ENCODE measurements around the gene INVS. TPM values are rescaled to one million over a fixed set of nuclear protein-coding genes. Genes with fewer than 3 reads are reported as not detected.
"Not testable (repeated sequence)": the region's sequence is repeated elsewhere in the genome, so short reads cannot be mapped to it uniquely, and the experiment has no call there.

The INVS gene
- total RNA-seq, 1 experiment from 2014 or later, result 18.6 TPM

DNA sequence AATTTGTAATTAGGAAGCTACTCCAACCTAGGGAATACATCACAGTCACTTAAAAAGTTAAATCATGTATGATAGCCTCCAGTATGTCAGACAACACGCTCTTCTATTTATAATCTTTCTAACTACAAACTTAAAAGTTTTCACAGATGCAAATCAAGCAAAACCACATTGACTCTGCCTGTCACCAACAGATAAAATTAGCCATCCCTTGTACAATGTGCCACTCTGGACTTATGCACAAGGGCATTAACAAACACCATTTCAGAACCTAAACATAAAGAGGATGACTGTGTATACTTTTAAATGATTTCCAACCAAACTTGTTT, 15.0 kb upstream of the INVS start:
- DNase-seq (ENCODE audit: low read depth), result no peak

DNA sequence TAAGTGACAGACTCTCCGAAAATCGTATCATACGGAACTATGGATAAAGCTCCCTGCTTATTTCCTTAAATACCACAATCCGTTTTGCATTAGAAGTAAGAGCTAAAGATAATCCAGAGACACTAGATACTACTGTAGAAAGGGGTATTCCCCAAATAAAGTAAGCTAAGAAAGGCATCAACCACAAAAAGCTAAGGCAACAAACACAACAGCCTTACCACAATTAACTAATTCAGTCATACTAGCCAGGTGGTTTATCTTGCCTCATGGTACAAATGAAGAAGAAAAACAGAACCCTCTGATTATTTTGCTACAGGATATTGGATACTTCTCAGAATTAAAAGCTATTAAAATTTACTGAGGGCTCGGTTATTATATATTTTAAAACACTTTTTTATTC, 14.3 kb upstream of the INVS start:
- DNase-seq (ENCODE audit: low read depth), result no peak

DNA sequence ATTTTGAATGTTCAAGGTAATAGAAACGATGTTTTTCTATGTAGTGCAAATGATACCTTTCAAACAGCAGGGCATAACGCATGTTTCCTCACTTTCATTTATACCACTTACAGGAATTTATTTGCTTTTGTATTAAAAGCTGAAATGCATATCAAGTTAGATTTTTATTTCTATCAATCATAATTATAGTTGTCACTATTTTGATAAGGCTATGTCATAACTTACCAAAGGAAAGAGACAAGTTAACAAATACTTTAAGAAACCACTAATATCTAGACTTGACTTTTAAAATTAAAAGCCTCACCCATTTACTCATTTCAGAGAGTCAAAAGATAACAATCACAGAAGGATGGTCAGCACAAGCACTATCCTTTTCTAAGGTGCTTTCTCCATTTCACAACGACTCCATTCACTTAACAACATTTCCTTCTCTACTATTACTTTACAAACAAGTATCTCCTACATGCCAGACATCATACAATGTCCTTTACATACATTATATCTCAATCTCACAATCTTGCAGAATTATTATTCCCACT, 12.9 kb upstream of the INVS start:
- no peak for DNase-seq (ENCODE audit: low read depth)

DNA sequence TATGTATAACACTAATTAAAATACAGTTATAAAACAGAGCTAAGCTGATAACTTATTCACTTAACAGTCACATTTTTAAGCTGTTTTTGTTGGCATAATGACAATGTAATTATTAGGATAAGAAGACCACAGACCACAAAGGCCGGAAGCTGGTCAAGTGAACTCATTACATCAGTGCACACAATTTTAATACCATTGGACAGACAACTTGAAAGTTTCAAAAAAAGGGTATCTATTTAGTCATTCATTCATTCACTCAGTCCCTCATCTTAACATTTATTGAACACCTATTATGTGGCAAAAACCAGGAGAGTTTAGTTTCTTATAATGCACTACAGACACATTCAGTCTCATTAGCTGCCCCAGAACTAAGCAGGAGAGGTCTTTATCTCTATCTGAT, 11.8 kb upstream of the INVS start:
- DNase-seq (ENCODE audit: low read depth), result peak; percentile 80

DNA sequence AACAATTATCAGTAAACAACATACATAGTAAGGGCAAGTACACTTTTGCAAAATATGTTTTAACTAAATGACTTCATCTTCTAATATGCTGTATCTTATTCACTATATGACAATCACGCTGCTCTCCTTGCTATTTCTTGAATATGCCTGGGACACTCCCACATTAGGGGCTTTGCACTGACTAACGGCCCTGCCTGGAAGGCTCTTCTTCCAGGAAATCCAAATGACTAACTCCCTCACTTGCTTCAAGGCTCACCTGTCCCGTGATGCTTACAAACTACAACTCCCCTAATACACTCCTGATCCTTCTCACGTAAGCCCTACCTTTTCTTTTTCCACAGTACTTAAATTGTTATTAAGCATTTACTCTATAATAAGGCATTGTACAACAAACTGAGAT, 10.8 kb upstream of the INVS start:
- peak; percentile 21 for DNase-seq (ENCODE audit: low read depth)

DNA sequence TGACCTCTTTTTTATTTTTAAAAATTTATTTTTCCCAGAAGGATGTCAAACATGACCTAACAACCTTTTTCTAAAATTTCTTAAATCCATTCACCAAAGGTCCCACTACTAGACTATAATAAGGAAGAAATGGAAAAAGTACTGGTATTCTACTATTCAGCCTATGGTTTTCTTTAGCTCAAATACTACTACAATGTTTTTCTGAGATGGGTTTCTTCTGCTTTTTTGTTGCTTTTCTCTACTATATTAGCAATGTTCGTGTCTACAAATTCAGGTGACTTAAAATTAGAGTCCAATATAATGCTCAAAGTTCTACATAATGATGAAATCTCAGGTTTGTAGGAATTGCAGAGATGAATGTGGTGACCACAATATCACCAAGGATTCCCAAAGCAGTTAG, 8.2 kb upstream of the INVS start:
- DNase-seq (ENCODE audit: low read depth), result no peak

DNA sequence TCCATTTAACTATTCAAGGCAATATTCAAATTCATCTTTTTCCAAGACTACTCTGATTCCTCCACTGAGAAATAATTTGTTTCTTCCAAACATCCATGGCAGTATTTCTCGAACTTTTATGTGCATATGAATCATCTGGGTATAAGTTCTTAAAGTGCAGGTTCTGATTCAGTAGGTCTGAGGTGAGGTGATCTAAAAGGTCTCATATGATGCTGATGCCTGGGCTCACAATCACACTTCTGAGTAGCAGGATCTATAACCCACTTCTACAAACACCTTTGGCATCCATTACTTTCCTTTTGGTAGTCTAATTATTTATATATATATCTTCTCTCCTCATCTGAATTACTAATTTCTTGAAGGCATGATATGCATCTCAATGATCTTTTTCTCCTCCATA, 7.4 kb upstream of the INVS start:
- DNase-seq (ENCODE audit: low read depth), result no peak

DNA sequence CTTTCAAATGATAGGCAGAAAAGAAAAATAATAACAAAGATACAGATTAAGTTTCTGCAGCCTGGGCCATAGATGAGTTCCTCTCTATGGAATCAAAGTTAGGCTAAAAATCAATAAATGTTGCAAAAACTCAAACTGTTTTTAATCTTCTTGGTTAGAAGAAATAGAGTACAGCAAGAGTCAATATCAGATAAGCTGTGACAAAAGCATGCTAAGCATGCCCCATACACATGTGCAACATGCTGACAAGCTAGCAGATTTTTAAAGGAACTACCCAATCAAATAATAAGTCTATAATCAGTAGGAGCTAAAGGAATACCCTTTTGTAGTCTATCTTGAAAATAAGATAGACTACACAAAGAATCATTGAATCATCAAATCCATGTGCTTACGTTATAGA, 7.0 kb upstream of the INVS start:
- no peak for DNase-seq (ENCODE audit: low read depth)

DNA sequence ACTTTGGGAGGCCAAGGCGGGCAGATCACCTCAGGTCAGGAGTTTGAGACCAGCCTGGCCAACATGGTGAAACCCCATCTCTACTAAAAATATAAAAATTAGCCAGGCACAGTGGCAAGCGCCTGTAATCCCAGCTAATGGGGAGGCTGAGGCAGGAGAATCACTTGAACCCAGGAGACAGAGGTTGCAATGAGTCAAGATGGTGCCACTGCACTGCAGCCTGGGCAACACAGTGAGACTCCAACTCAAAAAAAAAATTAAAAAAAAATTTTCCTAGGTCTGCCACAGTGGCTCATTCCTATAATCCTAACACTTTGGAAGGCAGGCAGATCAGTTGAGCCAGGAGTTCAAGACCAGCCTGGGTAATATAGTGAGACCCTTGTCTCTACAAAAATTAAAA, 4.6 kb upstream of the INVS start:
- DNase-seq (ENCODE audit: low read depth), result not testable (repeated sequence)

DNA sequence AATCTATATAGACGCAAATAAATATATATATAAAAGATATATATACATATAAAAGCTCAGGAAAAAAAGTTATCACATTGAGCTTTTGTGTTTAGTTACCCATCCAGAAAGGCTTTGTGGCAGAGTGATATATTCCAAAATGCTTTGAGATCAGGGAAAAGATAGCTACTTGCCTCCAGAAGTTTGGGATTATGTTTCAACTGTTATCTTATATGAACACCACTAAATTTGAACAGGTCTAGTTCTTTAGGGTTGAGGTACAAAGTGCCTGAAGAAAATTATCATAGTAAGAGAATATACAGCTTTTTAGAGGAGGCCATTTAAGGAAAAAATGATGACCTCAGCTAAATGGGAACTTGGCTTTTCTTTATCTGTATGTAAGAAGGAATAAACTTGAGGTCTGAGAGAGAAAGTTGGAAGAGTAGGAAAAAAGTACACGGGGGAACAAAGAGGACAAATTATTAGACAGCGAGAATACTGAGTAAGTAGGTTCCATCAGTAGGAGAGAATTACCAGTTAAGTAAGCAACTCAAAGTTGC, 2.6 kb upstream of the INVS start:
- DNase-seq (ENCODE audit: low read depth), result no peak

DNA sequence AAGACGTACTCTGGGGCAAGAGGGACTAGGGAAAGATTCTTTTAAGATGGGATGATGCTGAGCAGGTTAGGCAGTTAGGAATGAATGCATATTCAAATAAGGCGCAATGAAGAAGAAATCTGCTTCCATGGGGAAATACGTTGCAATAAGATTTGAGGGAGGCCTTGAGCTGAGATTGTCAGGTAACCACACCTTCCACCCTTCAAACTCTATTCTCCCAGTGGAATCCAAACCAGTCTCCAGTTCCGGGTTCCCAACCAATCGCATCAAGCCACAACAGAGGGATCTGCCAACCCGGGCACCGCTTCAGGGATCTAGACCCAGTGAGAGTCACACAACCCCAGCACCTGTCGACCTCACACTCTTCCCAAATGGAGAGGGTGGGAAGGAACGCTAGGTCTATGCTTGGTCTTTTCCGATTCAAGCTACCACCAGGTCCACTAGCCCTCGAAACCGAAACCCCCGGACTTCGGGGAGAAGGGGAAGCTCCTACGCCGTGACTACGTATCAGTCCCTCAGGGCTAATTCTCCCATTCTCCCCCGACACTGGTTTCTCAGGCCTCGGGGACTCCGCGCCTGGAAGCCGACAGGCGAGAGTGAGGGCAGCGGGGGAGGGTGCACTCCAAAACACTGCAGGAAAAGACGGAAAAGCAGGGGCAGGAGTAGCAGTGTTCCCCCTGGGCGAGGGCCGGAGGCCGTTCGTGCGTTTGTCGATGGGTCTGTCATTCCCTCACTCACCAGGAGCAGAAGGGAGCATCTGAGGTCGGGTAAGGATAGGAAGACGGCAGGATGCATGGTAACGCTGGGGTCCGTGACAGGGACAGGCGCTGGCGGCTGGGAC, 777 bp upstream of the INVS start:
- DNase-seq (ENCODE audit: low read depth), result peak; percentile 76

DNA sequence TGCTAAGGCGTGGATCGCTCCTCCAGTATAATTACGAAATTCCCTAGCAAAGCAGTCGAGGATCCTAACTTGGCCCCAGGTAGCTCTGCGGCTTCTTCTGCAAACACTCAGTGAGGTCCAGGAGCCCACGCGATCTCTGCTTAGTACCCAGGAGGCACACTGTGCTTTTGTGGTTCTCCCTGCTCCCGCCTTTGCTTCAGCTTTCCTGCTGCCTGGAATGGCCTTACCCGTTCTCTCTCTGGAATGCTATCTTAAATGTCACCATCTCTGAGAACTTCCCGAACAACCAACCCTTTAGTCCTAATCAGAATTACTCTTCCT, 639 bp downstream of the INVS start:
- DNase-seq (ENCODE audit: low read depth), result peak; percentile 56

DNA sequence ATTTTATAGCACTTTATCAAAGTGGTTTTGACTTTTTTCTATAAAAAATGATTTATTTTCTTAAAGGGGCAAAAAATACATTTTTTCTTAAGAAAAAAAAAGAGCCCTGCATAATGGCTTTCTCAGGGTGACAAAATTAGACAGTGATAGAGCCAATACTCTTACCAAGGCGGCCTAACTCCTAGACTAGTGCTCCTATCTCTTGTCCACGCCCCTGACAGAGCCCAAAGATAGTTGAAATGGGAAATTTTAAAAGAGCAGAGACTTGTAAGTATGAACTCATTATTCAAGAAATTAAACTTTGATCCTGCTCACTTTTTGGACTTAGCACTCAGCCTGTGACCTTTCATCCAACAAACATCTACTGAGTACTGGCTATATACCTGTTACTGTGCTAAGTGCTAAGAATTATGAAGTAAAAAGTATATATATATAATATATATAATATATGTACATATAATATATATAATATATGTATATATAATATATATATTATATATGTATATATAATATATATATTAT, 1.2 kb downstream of the INVS start:
- DNase-seq (ENCODE audit: low read depth), result no peak

DNA sequence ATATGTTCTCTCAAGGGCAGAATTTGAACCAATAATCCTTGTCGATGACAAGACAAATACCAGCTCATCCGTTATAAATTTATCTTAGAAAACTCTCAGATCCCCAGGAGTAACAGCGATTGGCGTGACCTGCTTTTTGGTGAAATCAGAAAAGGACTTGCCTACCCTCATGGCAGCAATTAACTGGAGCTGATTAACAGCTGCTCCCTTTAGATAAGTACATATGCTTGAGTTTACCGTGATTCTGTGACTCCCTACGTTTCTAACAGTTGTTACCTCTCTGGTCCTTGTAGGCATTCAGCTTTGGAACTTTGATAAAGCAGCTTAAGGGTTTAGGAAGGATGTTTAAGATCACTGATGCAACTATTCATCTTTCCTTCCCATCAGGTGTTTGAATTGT, 2.6 kb downstream of the INVS start:
- DNase-seq (ENCODE audit: low read depth), result no peak

DNA sequence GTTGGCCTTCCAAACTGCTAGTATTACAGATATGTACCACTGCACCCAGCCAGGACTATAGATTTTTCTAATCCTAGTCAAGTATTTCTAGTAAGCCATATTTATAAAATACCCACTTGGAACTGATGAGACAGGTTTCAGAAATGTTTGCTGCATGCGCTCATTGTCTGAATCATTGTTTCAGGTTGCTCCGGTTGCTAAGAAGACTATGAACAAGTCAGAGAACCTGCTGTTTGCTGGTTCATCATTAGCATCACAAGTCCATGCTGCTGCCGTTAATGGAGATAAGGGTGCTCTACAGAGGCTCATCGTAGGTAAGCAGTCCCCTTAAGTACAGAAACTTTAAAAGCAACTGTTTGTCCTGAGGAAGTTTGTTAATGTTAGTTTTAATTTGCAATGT, 5.3 kb downstream of the INVS start:
- peak; percentile 15 for DNase-seq (ENCODE audit: low read depth)

DNA sequence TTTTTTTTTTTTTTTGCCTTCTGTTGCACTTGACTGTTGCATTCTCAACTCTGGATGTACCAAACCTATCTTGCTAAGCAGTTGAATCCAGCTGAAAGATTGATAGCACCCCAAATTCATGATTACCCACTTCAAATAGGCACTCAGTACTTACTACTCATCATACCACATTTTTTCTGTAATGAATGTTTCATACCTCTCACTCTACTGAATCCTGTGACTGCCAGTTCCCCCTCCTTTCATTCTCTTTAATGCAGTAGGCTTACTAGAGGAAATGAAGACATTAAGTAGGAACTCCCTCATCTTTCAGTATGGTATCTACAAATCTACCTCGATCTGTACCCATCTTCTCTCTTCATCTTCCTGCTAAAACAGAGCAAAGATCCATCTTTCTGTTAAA, 6.8 kb downstream of the INVS start:
- DNase-seq (ENCODE audit: low read depth), result no peak

DNA sequence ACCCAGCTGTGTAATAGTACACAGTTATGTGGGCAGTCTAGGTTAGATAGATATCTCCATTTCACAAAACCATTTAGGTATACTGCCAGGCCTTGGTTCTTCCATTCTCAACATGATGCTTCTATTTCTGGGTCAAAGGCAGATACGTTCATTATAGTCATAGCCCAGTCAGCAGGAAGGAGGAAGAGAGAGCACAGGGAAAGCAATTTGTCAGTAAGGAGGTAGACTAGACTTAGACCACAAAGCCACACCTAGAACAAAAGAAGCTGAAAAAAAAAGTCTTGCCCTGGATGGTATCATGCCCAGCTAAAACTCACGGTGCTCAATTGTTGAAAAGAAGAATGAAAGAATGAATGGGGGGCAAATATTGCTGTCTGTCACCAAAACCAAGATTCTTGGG, 7.6 kb downstream of the INVS start:
- no peak for DNase-seq (ENCODE audit: low read depth)

DNA sequence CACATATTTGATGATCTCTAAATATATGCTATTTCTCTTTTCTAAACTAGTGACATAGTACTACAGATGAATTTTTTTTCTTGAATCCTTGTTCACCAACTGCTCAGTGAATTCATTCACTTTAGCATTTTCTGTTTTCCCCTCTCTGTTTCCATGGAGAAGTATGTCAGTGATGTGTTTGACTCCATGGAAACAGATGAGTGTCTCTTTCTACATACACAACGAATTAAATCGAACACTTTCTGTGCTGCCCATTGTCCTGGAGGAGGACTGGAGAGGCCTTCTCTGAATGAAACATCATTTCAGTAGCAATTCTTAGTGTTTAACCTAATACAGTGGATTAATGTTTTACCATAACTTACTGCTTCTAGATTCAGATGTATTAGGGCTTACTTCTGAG, 9.5 kb downstream of the INVS start:
- DNase-seq (ENCODE audit: low read depth), result no peak

DNA sequence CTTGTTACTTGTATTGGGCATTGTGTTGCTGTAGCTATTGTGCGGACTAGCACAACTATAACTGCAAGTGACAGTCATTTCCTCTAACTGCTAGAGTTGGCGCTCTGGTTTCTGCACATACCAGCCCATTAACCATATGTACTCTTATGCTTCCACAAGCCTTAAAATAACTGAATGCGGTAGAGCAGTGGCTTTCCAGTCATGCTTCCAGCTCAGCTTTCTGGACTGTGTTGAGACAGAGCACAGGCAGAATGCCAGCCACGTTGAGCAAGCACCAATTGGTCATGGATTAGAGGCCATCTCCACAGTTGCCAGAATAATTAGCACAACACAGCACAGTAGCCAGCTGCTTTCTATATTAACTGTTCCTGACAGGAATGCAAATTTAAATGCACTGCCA, 12.2 kb downstream of the INVS start:
- DNase-seq (ENCODE audit: low read depth), result peak; percentile 95

DNA sequence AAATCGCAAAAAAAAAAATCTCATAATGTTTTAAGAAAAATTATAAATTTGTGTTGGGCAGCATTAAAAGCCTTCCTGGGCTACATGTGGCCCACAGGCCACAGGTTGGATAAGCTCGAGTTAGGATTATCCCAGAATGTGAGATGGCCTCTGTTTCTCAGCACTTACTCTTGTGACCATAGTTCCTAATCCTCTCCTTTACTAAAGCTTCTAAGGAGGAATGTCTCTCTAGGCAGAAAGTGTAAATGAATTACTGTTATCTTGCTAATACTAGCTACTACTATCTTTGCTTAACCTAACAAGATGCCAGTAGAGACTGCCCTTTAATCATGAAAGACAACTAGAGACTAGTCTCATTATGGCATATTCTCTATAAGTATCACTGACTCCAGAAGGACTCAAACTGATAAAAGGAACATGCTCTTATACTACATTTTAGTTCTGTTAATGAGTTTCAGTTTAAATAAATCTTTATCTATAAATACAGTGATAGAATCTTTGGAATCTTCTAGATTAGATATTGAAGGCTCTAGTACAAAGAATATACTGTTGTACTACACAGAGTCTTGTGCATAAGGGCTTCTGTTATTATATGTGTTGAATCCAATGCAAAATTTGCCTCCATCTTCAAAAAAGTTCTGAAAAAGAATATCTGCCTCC, 13.8 kb downstream of the INVS start:
- no peak for DNase-seq (ENCODE audit: low read depth)

DNA sequence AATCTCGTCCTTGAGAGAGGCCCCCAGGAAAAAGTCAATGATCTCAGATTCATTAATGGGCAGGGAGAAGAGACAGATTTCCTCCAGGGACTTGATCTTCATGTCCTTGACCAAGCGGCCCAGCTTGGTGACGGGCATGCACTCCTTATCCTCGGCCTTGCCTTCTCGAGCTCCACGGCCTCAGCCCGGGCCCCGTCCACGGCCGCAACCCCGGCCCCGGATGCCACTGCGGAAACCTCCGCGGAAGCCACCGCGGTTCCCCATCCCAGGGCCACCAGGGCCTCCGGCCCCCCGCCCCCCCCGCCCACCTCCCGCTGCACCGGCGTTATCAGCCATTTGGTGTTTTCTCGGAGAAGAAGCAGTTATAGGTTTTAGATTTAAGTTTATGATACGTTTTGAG, 18.3 kb downstream of the INVS start:
- DNase-seq (ENCODE audit: low read depth), result no peak

DNA sequence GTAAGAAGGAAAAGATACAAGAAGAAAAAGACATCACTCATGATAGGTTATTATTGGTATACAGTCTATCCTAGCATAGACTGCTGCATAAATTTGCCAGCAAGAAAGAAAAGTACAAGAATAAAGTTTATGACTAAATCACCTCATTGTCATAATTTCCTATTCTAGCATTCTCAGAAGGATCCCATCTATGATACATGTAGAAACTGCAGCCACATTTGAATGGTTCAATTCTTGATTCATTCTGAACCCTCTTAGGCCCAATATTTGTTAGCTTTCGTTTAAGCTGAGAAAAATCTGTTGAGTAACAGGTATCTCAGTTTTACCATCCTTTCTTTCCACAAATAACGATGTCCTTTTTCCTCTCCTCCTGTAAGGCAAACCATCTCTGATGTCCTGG, 21.2 kb downstream of the INVS start:
- DNase-seq (ENCODE audit: low read depth), result no peak

DNA sequence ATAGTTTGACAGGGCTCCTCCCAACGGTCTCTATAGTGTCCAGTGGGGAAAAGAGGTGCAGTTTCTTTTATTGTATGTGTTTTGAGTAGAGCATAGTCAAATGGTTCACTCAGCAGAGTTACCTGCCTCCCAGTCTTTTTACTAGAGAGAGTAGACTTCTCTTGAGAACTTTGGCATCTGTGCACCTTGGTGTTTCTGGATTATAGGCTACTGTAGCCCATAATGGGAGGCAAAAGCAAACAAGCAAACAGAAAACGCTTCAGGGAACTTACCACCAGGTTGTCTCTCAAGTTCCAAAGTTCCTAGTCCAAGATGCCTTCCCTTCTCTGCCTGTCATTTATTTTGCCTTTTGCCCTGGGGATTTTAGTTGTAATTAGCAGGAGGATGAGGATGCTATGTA, 26.2 kb downstream of the INVS start:
- DNase-seq (ENCODE audit: low read depth), result no peak

Data from Daoy (cell line).